Epithelial cell of alveolus of lung (primary cell): Measurements from ENCODE around the gene HGFAC. TPM values are rescaled to one million over a fixed set of nuclear protein-coding genes. Genes with fewer than 3 reads are reported as not detected.

ENCODE experiments used
- total RNA-seq: library from RNA; depleted of rRNA; stranded (reverse); fragments of >200 nt; gene quantifications from 2 replicates; pipeline ENCODE4 v1.2.1, GENCODE V29; 2015

The HGFAC gene
- total RNA-seq = 0.32 TPM in 1 of 2 replicates, not detected in the other

GRCh38 chr4:3441501-3442459 lies at the start of gene HGFAC:
HGFAC (plus strand) TSS chr4:3441968; CDS start chr4:3442002, 34 bp downstream.

GRCh38 chr4:3462790-3463415 lies 21.1 kb downstream of the HGFAC start, which contains the start of gene DOK7:
DOK7 (plus strand) TSS chr4:3463306; CDS start chr4:3463376, 70 bp downstream.

Other genes with a start within 250 kb of the HGFAC start
- gene MSANTD1, start 192.8 kb upstream of the HGFAC start, total RNA-seq = 0.48 and 0.52 TPM in 2 replicates
- 12.9 and 18.7 TPM in 2 replicates for gene RGS12, start 148.9 kb upstream of the HGFAC start, total RNA-seq
- gene DOK7, start 21.3 kb downstream of the HGFAC start, total RNA-seq = 0.13 and 0.32 TPM in 2 replicates
- gene LRPAP1, start 90.5 kb downstream of the HGFAC start, total RNA-seq = 147 and 196 TPM in 2 replicates